Brain microvascular endothelial cell (primary cell): Measurements from ENCODE around the gene HIF3A.

Experiments
- DNase-seq: peaks from one replicate; pipeline ENCODE4 v3.0.0-alpha.2; 2020
- H3K27ac ChIP-seq: fragments of 250-450 bp; sonication (Bioruptor Pico); 2 replicates; pipeline ENCODE4 v1.5.1; 2020; ENCODE audit warnings: mild to moderate bottlenecking, moderate library complexity
- H3K27me3 ChIP-seq: fragments of 250-450 bp; sonication (Bioruptor Pico); replicated peaks from 2 replicates; pipeline ENCODE4 v1.5.1; 2020; ENCODE audit warnings: mild to moderate bottlenecking
- H3K36me3 ChIP-seq: fragments of 250-450 bp; sonication (Bioruptor Pico); replicated peaks from 2 replicates; pipeline ENCODE4 v1.5.1; 2020; ENCODE audit warnings: mild to moderate bottlenecking
- H3K4me3 ChIP-seq: 2 replicates; pipeline ENCODE4 v1.5.1; 2011; ENCODE audit warnings: low read depth, mild to moderate bottlenecking, control low read depth, low read length, moderate library complexity
- in situ Hi-C: cut with HindIII; loops from 2 replicates; pipeline ENCODE4 v1.10.0; 2017; ENCODE audit warnings: low sequenced_read_pairs, low pct_ligation_motif_present
- TF ChIP-seq, protein P1 (sequence below): IDR thresholded peaks from 2 replicates; pipeline ENCODE4 v1.5.1; 2011; ENCODE audit warnings: low read depth, mild to moderate bottlenecking, moderate library complexity, low read length, control low read depth, inconsistent platforms; ENCODE audit errors: missing control alignments

HIF3A gene

DNA sequence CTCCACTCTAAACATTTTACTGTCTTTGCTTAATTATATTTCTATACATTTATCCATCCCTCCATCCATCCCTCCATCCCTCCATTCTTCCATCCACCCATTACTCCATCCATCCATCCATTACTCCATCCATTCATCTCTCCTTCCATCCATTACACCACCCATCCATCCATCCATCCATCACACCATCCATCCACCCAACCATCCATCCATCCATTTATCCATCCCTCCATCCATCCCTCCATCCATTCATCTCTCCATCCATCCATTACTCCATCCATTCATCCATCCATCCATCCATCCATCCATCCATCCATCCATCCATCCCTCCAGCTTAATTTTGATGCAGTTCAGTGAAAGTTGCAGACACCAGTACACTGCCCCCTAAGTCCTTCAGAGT lies 5.0 kb upstream of the HIF3A start:
- no peak for DNase-seq
- Histone ChIP-seq H3K36me3 (no peaks in the 10 kb centered on the region), H3K27me3 (no peaks in the 10 kb centered on the region), H3K4me3 (no peak overlapping the region), H3K27ac (no peak overlapping the region)
- in situ Hi-C loops: no loop called here
- TF ChIP-seq, protein P1, sequence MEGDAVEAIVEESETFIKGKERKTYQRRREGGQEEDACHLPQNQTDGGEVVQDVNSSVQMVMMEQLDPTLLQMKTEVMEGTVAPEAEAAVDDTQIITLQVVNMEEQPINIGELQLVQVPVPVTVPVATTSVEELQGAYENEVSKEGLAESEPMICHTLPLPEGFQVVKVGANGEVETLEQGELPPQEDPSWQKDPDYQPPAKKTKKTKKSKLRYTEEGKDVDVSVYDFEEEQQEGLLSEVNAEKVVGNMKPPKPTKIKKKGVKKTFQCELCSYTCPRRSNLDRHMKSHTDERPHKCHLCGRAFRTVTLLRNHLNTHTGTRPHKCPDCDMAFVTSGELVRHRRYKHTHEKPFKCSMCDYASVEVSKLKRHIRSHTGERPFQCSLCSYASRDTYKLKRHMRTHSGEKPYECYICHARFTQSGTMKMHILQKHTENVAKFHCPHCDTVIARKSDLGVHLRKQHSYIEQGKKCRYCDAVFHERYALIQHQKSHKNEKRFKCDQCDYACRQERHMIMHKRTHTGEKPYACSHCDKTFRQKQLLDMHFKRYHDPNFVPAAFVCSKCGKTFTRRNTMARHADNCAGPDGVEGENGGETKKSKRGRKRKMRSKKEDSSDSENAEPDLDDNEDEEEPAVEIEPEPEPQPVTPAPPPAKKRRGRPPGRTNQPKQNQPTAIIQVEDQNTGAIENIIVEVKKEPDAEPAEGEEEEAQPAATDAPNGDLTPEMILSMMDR: no peak

GRCh38 chr19:46294494-46294893 lies 2.3 kb upstream of the HIF3A start:
- H3K27me3 ChIP-seq: no peaks in the 10 kb centered on the region

DNA sequence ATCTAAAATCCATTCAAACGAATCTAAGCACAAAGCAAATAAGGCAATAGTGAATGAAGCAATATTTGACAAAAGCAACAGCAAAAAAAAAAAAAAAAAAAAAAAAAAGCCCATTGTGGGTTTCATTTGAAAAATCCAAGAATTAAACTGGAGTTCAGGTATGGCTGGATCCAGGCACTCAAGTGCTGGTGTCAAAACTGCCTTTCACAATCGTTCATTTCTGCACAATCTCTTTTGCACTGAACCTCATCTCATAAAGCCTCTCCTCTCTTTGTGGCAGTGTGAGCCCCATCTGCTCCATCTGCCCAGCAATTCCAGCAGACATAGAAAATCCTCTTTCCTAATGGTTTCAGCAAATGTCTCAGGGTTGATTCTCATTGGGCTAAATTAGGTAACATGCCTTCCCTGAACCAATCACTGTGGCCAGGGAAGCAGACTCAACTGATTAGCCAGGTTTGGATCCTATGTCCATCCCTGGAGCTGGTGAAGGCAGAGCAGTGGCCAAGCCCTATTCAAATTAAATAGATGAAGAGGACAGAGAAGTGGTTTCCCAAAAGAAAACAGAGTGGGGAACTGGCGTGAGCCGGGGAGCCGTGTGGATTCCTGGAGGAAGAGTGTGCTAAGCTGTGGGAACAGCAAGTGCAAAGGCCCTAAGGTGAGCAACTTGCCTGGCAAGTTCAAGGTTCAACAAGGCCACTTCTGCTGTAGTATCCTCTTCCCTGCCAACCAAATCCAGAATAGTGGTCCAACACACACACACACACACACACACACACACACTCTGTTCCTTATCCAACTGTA lies 1.2 kb upstream of the HIF3A start:
- TF ChIP-seq, protein P1: no peak

More at GRCh38 chr19:46294494-46294893, 2.3 kb upstream of the HIF3A start:
- DNase-seq: no peak
- Histone ChIP-seq H3K36me3 (no peaks in the 10 kb centered on the region), H3K4me3 (no peak overlapping the region), H3K27ac (no peak overlapping the region)
- TF ChIP-seq, protein P1: no peak
- in situ Hi-C loops: no loop called here

DNA sequence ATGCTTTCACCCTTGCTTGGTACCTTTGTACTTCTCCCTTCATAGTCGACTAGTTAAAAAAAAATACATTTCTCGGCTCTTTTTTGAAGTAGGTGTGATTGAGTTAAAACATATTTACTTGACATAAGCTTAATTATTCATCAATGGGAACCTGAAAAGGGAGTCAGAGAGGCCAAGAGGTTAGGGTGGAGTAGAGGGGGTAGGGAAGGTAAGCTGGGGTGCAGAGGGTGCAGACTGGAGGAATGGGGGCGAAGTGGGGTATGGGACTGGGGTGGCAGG lies 701 bp upstream of the HIF3A start:
- no peaks in the 10 kb centered on the region for H3K36me3 ChIP-seq
- in situ Hi-C loops: no loop called here

More for the DNA sequence above, 1.2 kb upstream of the HIF3A start:
- Histone ChIP-seq H3K27ac (no peak overlapping the region), H3K4me3 (no peak overlapping the region), H3K27me3 (no peaks in the 10 kb centered on the region), H3K36me3 (no peaks in the 10 kb centered on the region)
- in situ Hi-C loops: no loop called here
- DNase-seq: no peak

DNA sequence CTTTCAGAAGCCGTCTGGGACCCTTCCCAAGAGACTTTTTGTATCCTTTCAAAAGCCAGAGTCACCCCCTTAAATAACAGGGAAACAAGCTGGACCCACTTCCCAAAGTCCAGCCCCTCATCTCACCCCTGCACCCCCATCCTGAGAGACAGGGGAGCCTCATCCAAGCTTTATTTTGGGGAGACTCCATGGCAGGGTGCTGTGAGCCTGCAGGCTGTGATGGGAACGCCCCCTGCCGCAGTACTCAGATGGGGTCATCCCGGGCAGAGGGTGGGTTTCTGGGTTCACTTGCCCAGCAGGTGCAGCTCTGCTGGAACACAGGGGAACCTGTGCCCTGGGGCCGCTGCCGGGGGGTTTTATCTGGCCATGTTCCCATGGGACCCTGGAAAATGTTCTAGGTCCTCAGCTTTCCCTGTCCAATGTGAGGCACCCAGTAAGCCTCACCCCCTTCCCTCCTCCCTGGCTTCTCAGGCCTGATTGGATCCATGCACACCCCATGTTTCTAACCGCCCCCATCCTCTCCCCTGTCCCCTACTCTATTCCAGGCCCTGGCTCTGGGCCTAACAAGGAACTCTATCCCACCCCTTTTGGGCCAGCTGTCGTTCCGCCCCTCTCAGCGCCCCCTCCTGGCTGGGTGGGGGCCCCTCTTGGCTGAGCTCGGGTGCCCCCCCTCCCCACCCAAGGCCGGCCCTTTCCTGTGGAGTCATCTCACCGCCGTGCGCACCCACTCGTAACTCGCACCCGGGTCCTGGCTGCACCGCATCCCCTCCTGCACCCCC lies 1.0 kb downstream of the HIF3A start:
- peak overlapping the region; percentile 20 for H3K4me3 ChIP-seq
- H3K36me3 ChIP-seq: no peaks in the 10 kb centered on the region
- H3K27ac ChIP-seq: no peak overlapping the region
- no peaks in the 10 kb centered on the region for H3K27me3 ChIP-seq
- TF ChIP-seq, protein P1: peak; percentile 30
- DNase-seq: no peak
- in situ Hi-C loops: no loop called here

More for the DNA sequence above, 701 bp upstream of the HIF3A start:
- H3K27ac ChIP-seq: no peak overlapping the region
- TF ChIP-seq, protein P1: no peak
- DNase-seq: no peak
- no peak overlapping the region for H3K4me3 ChIP-seq
- no peaks in the 10 kb centered on the region for H3K27me3 ChIP-seq
